ENCODE data around the gene P4HB. TPM values are rescaled to one million over a fixed set of nuclear protein-coding genes. Genes with fewer than 3 reads are reported as not detected.

Gene P4HB
- total RNA-seq, 3 donors from 2014 or later = 442 to 487 (median 478) TPM

DNA sequence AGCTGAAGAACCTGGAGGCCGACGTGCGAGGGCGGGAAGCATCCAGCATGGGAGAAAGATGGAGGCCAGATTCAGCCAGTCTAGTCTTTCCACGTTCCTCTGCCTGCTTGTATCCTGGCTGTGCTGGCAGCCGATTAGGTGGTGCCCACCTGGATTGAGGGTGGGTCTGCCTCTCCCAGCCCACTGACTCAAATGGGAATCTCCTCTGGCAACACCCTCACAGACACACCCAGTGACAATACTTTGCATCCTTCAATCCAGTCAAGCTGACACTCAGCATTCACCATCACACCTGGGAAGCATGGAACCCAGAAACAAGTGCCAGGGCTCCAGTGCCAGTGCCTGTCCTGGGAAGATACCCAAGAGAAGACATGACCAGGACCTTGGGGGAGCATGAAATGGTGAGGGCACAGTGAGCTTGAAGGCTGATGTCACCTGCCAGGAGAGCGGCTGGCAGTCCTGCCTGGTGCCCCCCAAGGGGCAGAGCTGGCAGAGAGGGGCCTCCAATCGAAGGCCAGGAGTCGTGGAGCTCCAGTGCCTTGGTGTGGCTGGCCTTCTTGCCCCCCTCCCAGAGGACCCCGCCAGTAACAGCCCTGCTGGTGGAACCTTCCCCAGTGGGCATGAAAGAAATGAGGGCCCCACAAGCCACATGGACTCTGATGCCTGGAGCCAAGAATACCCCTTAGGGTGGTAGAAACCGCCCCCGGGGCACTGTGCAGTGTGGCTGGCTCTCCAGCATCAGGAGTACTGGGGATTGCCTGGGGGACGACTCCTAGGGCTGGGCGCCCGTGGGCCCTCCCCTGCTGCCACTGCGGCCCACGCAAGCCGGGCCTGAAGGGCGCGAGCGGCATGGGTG, 41.1 kb upstream of the P4HB start:
- ATAC-seq (peak; percentile 12 to 26), DNase-seq (no peak)
- peaks cover 33% of the 10 kb centered on the region for H3K36me3 Mint-ChIP-seq (ENCODE audit: insufficient read depth)
- H3K27me3 Mint-ChIP-seq (ENCODE audit: low read depth) = peaks cover 9% of the 10 kb centered on the region
- no peak overlapping the region for H3K4me3 Mint-ChIP-seq
- H3K9me3 Mint-ChIP-seq = no peaks in the 10 kb centered on the region
- H3K4me1 Mint-ChIP-seq (ENCODE audit: low read depth) = peaks cover 5% of the 10 kb centered on the region

DNA sequence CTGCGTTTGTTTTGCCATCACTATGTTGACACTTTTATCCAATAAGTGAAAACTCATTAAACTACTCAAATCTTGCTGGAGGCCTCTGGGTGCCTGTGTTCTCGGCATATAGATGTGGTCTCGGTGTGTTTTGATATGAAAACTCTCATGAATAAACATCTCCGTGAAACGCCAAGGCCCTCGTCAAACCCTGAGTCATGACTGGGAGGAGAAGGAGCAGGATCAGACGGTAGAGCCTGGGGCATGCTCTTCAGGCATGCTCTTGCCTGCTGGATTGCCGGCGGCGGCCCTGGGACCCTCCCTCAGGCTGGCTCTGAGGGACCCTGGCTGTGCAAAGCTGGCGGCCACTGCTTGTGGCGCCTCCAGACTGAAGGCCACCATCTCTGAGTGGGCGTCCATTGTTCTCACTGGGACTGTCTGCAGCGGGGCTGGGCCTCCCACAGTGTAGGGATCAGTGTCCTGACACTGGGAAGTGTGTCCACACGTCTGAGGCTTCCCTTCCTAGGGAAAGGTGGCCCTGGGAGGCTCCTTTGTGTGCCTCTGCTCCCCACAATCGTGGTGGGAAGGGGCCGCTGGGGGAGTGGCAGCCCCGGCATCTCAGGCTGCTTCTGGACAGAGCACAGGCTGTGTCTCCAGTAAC, 40.0 kb upstream of the P4HB start:
- DNase-seq (no peak), ATAC-seq (no peak)
- H3K27me3 Mint-ChIP-seq (ENCODE audit: low read depth) = peaks cover 9% of the 10 kb centered on the region
- H3K4me3 Mint-ChIP-seq = no peak overlapping the region
- no peaks in the 10 kb centered on the region for H3K9me3 Mint-ChIP-seq
- H3K36me3 Mint-ChIP-seq (ENCODE audit: insufficient read depth) = peaks cover 34% of the 10 kb centered on the region
- peaks cover 5% of the 10 kb centered on the region for H3K4me1 Mint-ChIP-seq (ENCODE audit: low read depth)

DNA sequence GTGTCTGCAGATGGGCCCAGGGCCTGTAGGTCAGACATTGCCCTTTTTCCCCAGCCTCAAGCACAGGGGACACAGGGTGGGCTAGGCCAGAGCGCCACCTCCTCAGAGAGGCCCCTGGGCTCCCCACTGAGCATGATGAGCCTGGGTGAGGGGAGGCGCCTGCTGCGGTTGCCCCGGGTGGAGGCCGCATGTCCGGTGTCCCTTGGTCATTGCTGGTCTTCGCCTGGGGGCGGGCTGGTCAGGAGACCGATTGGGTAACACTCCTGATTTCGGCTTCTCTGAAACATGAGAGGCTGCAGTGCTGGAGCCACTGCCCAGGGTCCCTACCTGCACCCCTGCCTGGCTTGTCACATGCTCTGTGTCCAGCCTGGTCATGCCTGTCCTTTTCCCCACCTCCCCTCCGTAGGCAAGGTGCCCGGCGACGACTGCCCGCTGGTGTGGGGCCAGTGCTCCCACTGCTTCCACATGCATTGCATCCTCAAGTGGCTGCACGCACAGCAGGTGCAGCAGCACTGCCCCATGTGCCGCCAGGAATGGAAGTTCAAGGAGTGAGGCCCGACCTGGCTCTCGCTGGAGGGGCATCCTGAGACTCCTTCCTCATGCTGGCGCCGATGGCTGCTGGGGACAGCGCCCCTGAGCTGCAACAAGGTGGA, 39.3 kb upstream of the P4HB start:
- Mint-ChIP-seq H3K27me3 (ENCODE audit: low read depth) (peaks cover 9% of the 10 kb centered on the region), H3K9me3 (no peaks in the 10 kb centered on the region), H3K4me1 (ENCODE audit: low read depth) (peaks cover 5% of the 10 kb centered on the region), H3K36me3 (ENCODE audit: insufficient read depth) (peaks cover 36% of the 10 kb centered on the region), H3K4me3 (no peak overlapping the region)
- ATAC-seq = no peak
- DNase-seq = no peak

DNA sequence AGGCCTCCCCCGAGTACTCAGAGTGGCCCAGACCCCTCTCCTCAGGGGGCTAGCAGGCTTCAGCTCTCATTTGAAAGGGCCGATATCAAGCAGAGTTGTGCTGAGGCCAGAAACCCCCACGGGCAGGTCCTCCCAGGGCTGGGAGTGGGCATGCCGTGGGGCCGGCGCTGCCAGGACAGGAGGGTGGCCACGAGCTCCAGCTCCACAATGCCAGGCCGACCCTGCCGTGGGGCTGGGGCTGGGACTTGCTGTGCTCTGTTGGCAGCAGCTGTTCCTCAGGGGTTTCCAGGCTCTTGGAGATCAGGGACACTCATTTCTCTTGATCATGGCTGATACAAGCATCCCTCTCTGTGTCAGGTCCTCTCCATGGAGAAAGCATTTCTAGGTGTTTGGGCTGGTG, 38.5 kb upstream of the P4HB start:
- ATAC-seq (no peak), DNase-seq (no peak)
- Mint-ChIP-seq H3K36me3 (ENCODE audit: insufficient read depth) (peaks cover 33% of the 10 kb centered on the region), H3K4me3 (no peak overlapping the region), H3K27me3 (ENCODE audit: low read depth) (peaks cover 9% of the 10 kb centered on the region), H3K4me1 (ENCODE audit: low read depth) (peaks cover 5% of the 10 kb centered on the region), H3K9me3 (no peaks in the 10 kb centered on the region)

DNA sequence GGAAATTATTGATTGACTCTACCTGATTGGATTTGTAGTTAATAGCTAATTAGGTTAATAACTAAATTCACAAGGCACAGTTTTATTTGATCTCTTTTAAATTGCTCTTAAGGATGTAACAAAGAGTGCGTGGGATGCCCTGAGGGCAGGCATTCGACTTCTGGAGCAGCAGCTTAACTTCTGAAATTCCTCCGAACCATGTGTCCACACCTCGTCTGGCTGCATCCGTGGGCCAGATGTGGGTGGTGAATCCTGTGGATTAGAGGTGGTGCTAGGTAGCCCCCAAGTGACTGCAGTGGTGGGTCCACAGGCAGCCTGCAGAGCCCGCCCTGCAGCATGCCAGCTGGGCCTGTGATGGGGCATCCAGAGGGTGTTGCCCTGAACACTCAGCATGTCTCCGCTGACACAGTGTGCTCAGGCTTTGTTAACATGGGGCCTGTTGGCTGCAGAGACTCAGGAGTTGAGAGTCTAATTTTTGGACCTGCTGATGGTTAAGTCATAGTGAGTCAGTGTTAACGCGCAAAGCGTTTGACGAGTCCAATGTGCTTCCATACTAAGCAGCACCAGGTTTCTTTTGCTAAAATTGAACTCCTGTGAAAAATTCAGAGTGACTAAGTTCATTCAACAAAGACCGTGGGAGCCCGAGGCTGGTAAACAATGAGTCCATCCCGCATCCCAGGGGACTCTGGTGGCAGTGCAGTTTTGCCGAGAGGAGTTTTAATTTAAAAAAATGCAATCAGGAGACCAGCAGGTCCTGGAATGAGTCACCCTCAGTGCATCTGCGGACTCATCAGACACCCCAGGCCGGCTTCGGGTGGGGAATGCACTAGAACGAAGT, 37.9 kb upstream of the P4HB start:
- H3K9me3 Mint-ChIP-seq = no peaks in the 10 kb centered on the region
- ATAC-seq = no peak
- DNase-seq = no peak
- H3K4me3 Mint-ChIP-seq = no peak overlapping the region
- peaks cover 5% of the 10 kb centered on the region for H3K4me1 Mint-ChIP-seq (ENCODE audit: low read depth)
- H3K27me3 Mint-ChIP-seq (ENCODE audit: low read depth) = peaks cover 9% of the 10 kb centered on the region
- peaks cover 33% of the 10 kb centered on the region for H3K36me3 Mint-ChIP-seq (ENCODE audit: insufficient read depth)

DNA sequence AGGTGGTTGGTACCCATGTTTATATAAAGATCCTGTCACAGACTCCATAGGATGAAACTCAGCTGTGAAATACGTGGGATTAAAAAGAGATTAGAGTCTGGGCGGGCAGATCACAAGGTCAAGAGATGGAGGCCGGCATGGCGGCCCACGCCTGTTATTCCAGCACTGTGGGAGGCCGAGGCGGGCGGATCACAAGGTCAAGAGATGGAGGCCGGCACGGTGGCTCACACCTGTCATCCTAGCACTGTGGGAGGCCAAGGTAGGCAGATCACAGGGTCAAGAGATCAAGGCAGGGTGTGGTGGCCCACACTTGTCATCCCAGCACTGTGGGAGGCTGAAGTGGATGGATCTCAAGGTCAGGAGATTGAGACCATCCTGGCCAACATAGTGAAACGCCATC, 35.1 kb upstream of the P4HB start:
- H3K36me3 Mint-ChIP-seq (ENCODE audit: insufficient read depth) = peaks cover 27% of the 10 kb centered on the region
- no peaks in the 10 kb centered on the region for H3K9me3 Mint-ChIP-seq
- peaks cover 3% of the 10 kb centered on the region for H3K4me1 Mint-ChIP-seq (ENCODE audit: low read depth)
- H3K27me3 Mint-ChIP-seq (ENCODE audit: low read depth) = no peaks in the 10 kb centered on the region
- no peak for ATAC-seq
- H3K4me3 Mint-ChIP-seq = no peak overlapping the region
- no peak for DNase-seq

DNA sequence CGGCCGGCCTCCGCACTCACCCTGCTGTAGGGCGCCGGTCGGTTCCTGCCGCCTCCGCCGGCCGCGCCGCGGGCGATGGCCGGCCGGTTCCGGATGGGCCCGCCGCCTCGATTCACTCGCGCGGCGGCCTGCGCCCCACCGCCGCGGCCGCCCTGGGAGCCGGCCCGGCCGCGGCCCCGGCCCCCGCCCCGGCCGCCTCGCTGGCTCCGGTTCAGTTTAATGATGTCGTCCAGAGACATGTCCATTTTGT, 30.9 kb upstream of the P4HB start:
- peaks cover 24% of the 10 kb centered on the region for H3K36me3 Mint-ChIP-seq (ENCODE audit: insufficient read depth)
- H3K4me3 Mint-ChIP-seq = peak overlapping the region; percentile 94
- peaks cover 22% of the 10 kb centered on the region for H3K4me1 Mint-ChIP-seq (ENCODE audit: low read depth)
- H3K27me3 Mint-ChIP-seq (ENCODE audit: low read depth) = no peaks in the 10 kb centered on the region
- DNase-seq (no peak), ATAC-seq (peak; percentile 7 to 15)
- H3K9me3 Mint-ChIP-seq = no peaks in the 10 kb centered on the region

DNA sequence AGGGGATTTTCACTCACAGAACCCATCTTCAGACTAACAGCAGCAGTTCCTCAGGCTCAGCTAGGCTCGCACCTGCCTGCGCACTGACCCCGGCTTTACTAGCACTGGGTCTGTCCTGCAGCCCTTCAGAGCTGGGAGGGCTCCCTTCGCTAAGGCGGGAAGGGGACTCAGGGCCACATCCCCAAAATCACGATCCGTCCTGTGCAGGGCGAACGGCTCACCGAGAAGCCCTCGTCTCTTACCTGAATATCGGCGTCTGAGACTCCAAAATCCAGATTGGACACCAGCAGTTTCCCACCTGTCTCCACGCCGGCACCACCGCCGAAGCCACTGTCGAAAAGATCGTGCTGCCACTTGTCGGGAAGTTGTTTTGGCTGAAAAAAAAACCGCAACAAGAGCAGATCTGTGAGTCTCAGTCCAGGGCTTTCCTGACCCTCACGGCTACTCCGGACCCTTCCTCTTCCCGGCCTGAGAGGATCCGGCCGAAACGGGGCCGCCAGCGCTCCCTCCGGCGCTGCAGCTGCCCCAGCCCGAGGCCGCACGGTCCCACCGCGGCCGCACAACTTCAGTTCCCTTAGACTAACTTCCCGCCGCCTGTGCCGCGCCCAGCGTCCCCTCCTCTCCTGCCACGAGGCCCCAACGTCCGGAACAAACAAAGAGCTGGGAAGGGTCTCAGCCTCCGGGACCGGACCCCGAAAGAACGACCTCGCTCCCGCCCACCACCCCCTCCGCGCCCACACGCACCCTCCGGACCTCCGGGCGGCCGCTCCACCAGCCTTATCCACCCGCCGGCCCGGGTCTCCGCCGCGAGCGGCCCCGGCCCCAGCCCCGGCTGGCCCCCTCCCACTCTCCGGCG, 30.3 kb upstream of the P4HB start:
- no peaks in the 10 kb centered on the region for H3K27me3 Mint-ChIP-seq (ENCODE audit: low read depth)
- ATAC-seq (peak in 1 of 2 donors; percentile 4), DNase-seq (no peak)
- peak overlapping the region; percentile 88 for H3K4me3 Mint-ChIP-seq
- no peaks in the 10 kb centered on the region for H3K9me3 Mint-ChIP-seq
- H3K4me1 Mint-ChIP-seq (ENCODE audit: low read depth) = peaks cover 22% of the 10 kb centered on the region
- peaks cover 25% of the 10 kb centered on the region for H3K36me3 Mint-ChIP-seq (ENCODE audit: insufficient read depth)

DNA sequence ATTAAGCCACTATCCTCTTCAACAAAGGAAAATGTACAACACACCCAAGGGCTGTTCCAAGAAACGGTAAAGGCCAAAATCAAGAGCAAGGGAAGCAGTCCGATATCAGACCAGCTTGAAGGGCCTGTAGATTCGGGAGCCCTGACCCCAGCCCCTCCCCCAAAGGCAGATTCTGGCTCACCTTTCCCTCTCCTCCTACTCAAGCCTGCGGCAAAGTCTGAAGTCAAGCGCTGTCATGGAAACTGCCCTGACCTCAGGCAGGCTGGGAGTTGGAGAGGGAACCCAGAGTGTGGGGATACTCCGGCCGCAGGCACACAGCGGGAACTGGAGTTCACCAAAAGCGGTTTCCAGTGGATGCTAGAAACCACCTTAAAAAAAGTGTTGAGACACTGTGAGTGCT, 29.3 kb upstream of the P4HB start:
- H3K27me3 Mint-ChIP-seq (ENCODE audit: low read depth) = no peaks in the 10 kb centered on the region
- DNase-seq = no peak
- peaks cover 29% of the 10 kb centered on the region for H3K36me3 Mint-ChIP-seq (ENCODE audit: insufficient read depth)
- peaks cover 22% of the 10 kb centered on the region for H3K4me1 Mint-ChIP-seq (ENCODE audit: low read depth)
- no peak for ATAC-seq
- no peaks in the 10 kb centered on the region for H3K9me3 Mint-ChIP-seq
- H3K4me3 Mint-ChIP-seq = peak overlapping the region; percentile 88

DNA sequence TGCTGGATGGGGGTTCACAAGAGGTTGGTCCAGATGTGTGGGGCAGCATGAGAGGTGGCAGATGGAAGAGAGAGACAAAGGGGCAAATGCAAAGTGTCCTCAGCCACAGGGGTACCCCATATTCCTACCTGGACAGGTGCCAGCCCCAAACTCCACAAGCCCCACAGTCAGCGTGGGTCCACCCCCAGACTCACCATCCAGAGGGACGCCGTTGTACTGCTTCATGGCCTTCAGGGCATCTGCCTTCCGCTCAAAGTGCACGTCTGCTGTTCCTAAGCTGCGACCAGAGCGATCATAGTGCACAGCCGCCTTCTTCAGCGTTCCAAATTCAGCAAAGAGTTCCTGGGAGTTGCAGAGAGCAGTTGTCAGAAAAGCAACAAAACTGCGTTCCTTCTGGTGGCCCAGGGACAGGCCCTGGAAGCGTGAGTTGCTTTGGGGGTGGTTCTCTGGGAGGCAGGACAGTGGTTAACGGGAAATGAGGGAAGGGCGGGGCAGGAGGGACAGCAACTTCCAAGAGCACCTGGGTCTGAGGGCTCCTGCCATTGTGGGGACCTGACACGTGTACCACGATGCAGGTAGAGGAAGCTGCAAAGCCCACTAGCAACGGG, 28.8 kb upstream of the P4HB start:
- Mint-ChIP-seq H3K36me3 (ENCODE audit: insufficient read depth) (peaks cover 30% of the 10 kb centered on the region), H3K4me3 (peak overlapping the region; percentile 88), H3K27me3 (ENCODE audit: low read depth) (no peaks in the 10 kb centered on the region), H3K4me1 (ENCODE audit: low read depth) (peaks cover 22% of the 10 kb centered on the region), H3K9me3 (no peaks in the 10 kb centered on the region)
- ATAC-seq (no peak), DNase-seq (no peak)

DNA sequence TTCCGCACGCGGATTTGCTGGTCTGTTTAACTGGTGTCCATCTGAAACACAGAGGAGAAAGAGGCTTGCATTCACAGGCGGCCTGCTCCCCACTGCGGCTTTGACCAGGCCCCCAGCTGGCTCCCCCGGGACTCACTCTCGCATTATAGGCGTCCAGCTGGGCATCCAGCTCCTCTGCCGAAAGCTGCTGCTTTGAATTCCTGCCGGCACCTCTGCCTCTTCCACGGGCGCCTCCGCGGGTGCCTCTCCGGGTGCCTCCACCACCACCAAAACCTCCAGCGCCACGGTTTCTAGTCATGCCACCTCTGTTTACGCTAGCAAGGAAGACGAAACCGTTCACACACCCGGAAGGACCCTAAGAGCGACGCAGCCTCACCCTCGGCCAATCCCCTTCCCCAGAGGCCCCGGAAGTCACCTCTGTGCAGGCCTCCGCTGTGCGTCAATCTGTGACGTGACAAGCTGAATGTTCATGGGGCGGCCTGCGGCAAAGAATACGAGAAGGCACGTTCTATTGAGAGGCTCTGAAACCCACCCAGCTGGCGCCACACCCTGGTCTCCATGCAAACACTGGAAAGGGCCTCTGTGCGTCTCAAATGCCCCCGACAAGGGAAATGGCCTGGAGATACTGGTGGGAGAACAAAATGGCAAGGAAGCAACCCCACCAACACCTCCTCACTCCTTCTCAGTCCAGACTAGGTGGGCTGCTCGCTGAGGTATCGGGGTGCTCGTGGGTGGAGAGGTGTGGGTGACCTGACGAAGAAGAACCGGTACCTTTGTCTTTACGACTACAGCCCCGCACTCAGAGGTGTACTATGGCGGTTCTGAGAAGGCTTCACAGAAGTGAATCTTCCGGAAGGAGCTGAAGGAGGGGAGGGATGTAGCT, 28.0 kb upstream of the P4HB start:
- peaks cover 22% of the 10 kb centered on the region for H3K4me1 Mint-ChIP-seq (ENCODE audit: low read depth)
- ATAC-seq (no peak), DNase-seq (no peak)
- no peaks in the 10 kb centered on the region for H3K9me3 Mint-ChIP-seq
- peak overlapping the region; percentile 88 for H3K4me3 Mint-ChIP-seq
- H3K27me3 Mint-ChIP-seq (ENCODE audit: low read depth) = no peaks in the 10 kb centered on the region
- H3K36me3 Mint-ChIP-seq (ENCODE audit: insufficient read depth) = peaks cover 30% of the 10 kb centered on the region

DNA sequence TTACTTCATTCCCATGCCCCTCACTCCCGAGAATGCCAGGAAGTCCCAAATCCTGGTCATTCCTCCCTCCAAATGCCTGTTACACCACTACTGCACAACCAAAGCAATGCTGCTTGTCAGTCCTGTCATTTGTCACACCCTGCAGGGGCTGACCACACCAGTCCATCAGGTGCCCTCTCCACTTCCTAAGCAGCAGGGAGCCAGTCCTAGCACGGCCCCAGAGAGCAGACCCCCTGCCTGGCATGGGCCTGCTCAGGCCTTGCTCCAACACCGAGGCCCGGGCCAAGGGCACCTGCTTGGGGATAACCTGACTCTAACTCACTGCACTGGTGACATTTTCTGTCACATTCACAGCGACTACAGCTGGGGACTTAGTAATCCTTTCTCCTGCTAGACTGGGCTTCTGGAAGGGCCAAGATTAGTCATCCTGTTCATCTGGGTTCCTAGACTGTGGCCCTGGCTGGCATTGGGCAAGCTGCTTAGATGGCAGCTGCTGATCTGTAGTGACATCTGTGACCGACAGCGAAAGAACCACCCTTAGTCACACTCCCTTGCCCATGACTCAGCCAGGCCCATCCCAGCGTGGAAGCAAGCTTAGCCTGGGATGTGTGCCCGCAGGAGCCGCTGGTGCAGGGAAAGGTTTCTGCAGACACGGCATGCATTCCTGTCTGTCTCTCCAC, 25.7 kb upstream of the P4HB start:
- H3K9me3 Mint-ChIP-seq = no peaks in the 10 kb centered on the region
- DNase-seq = no peak
- no peak overlapping the region for H3K4me3 Mint-ChIP-seq
- H3K27me3 Mint-ChIP-seq (ENCODE audit: low read depth) = no peaks in the 10 kb centered on the region
- ATAC-seq = no peak
- peaks cover 20% of the 10 kb centered on the region for H3K4me1 Mint-ChIP-seq (ENCODE audit: low read depth)
- peaks cover 29% of the 10 kb centered on the region for H3K36me3 Mint-ChIP-seq (ENCODE audit: insufficient read depth)

Measured in activated T-cell treated with anti-CD3 and anti-CD28 coated beads, Interleukin-2, amount 50 U/mL, for 4 hours (primary cell).